Transverse colon (tissue), 4 donors: ENCODE data around the gene TTC28.

ENCODE experiments used
- CTCF ChIP-seq, 5 experiments: fragments of 200-600 bp in 3 of 5; fragments of 450-650 bp in 2 of 5; sonication (generic) in 3 of 5; IDR thresholded peaks; 1 replicate in 2 of 5; 2 replicates in 3 of 5; pipeline ENCODE4 v1.5.1; 2016 to 2017; ENCODE audit warnings: antibody characterized with exemption in 5 of 5, inconsistent platforms in 3 of 5, mild to moderate bottlenecking in 2 of 5, moderate library complexity in 1 of 5
- POLR2AphosphoS5 ChIP-seq, 3 donors: sonication (generic); formaldehyde crosslinking; IDR thresholded peaks; one replicate each; pipeline ENCODE4 v1.6.1; 2016; ENCODE audit warnings: antibody characterized with exemption in 3 of 3

GRCh38 chr22:28418008-28418407 is 261.6 kb downstream of the TTC28 start:
- TF ChIP-seq CTCF (IDR thresholded peaks at IDR 0.05) (no peak), POLR2AphosphoS5 (IDR thresholded peaks at IDR 0.05) (no peak)
